ENCODE results near the gene RPL4. TPM values are rescaled to one million over a fixed set of nuclear protein-coding genes. Genes with fewer than 3 reads are reported as not detected.

RPL4 gene
- total and polyA plus RNA-seq, 9 donors = 3,226 to 6,065 (median 4,448) TPM

- TF ChIP-seq POLR2A (IDR thresholded peaks at IDR 0.05) (no peak), EP300 (IDR thresholded peaks at IDR 0.05) (no peak), CTCF (IDR thresholded peaks at IDR 0.05) (no peak)
- no peaks in the 10 kb centered on the region for H3K9me3 ChIP-seq
- 89 to 94% (median 91%) methylated on average over 2 of the region's 2 CpGs for WGBS, 3 donors
- H3K27ac ChIP-seq = no peak overlapping the region
- DNase-seq = no peak
- no peaks in the 10 kb centered on the region for H3K36me3 ChIP-seq
- intact Hi-C loops (cut with DNase I) = no loop called here
- no peaks in the 10 kb centered on the region for H3K27me3 ChIP-seq
- H3K4me3 ChIP-seq = no peak overlapping the region
- H3K4me1 ChIP-seq (ENCODE audit: insufficient read depth) = peaks cover 3% of the 10 kb centered on the region
Measured at GRCh38 chr15:66454143-66454542, 50.5 kb downstream of the RPL4 start.

- no peaks in the 10 kb centered on the region for H3K9me3 ChIP-seq
- no peaks in the 10 kb centered on the region for H3K27me3 ChIP-seq
- peaks cover 3% of the 10 kb centered on the region for H3K4me1 ChIP-seq (ENCODE audit: insufficient read depth)
- intact Hi-C loops (cut with DNase I) = no loop called here
- no peaks in the 10 kb centered on the region for H3K36me3 ChIP-seq
- WGBS, 3 donors = 30 to 46% (median 32%) methylated on average over 1 of the region's 1 CpG
- no peak overlapping the region for H3K4me3 ChIP-seq
- no peak overlapping the region for H3K27ac ChIP-seq
- peak in 4 of 5 donors; percentile 30 to 47 (median 36) for DNase-seq
- no peak for TF ChIP-seq CTCF (IDR thresholded peaks at IDR 0.05)
- no peak for TF ChIP-seq EP300 (IDR thresholded peaks at IDR 0.05)
- TF ChIP-seq POLR2A (IDR thresholded peaks at IDR 0.05) = no peak
Measured at GRCh38 chr15:66452971-66453580, 51.6 kb downstream of the RPL4 start.

- no peaks in the 10 kb centered on the region for H3K9me3 ChIP-seq
- no peak overlapping the region for H3K4me3 ChIP-seq
- no peaks in the 10 kb centered on the region for H3K27me3 ChIP-seq
- H3K4me1 ChIP-seq (ENCODE audit: insufficient read depth) = peaks cover 3% of the 10 kb centered on the region
- TF ChIP-seq EP300 (IDR thresholded peaks at IDR 0.05) = no peak
- no peak overlapping the region for H3K27ac ChIP-seq
- H3K36me3 ChIP-seq = no peaks in the 10 kb centered on the region
- no peak for DNase-seq
- WGBS, 3 donors = 65 to 67% (median 66%) methylated on average over 4 of the region's 4 CpGs
- intact Hi-C loops (cut with DNase I) = no loop called here
Measured at GRCh38 chr15:66452420-66452819, 52.2 kb downstream of the RPL4 start.

Small RNA genes within 50 kb of the gene (microRNA-seq; reads per million reads assigned to microRNA genes)
- 0 reads per million in 3 donors for gene MIR4512

Small RNA genes within 50 kb of the gene (small RNA-seq; reads per million reads assigned to genes)
- gene MIR4512 (not detected), gene RF01159 (not detected), gene SNORD16 (not detected), gene SNORD18A (not detected), gene SNORD18B (not detected), gene SNORD18C (not detected)

Other genes starting within 250 kb of the RPL4 start
- gene DIS3L, start 211.3 kb downstream of the RPL4 start, total RNA-seq = 10 to 100 TPM; 23.4 to 39.6 (median 31.9) TPM
- gene DIS3L, start 211.3 kb downstream of the RPL4 start, polyA plus RNA-seq = 10 to 100 TPM; 19.6 to 54.6 TPM
- 10 to 100 TPM in 1 of 7 donors, 1 to 10 TPM in 6; 5.5 to 12.6 (median 8.3) TPM for gene TIPIN, start 148.2 kb downstream of the RPL4 start, total RNA-seq
- gene TIPIN, start 148.2 kb downstream of the RPL4 start, polyA plus RNA-seq = 1 to 10 TPM; 4.5 to 7.6 TPM
- 10 to 100 TPM; 21.6 to 44.8 (median 35.6) TPM for gene MAP2K1, start 117.9 kb downstream of the RPL4 start, total RNA-seq
- gene MAP2K1, start 117.9 kb downstream of the RPL4 start, polyA plus RNA-seq = 10 to 100 TPM; 24.3 to 32.8 TPM
- 10 to 100 TPM; 14.6 to 33.4 (median 28.2) TPM for gene SNAPC5, start 7.1 kb downstream of the RPL4 start, total RNA-seq
- 10 to 100 TPM; 21.2 to 33.2 TPM for gene SNAPC5, start 7.1 kb downstream of the RPL4 start, polyA plus RNA-seq
- 1 to 10 TPM; 3.5 to 9.6 (median 6.8) TPM for gene ZWILCH, start 471 bp upstream of the RPL4 start, total RNA-seq
- 1 to 10 TPM; 5.2 TPM for gene ZWILCH, start 471 bp upstream of the RPL4 start, polyA plus RNA-seq
- gene LCTL, start 61.1 kb upstream of the RPL4 start, total RNA-seq = not detected
- under 1 TPM in 1 of 2 donors, not detected in 1; 0.23 TPM for gene LCTL, start 61.1 kb upstream of the RPL4 start, polyA plus RNA-seq
- gene SMAD6, start 197.4 kb upstream of the RPL4 start, total RNA-seq = 10 to 100 TPM in 6 of 7 donors, 1 to 10 TPM in 1; 7.1 to 20.3 (median 14.1) TPM
- 10 to 100 TPM in 1 of 2 donors, 1 to 10 TPM in 1; 3.8 to 10.9 TPM for gene SMAD6, start 197.4 kb upstream of the RPL4 start, polyA plus RNA-seq

All from ovary (tissue), 9 donors.